K562 (cell line): ENCODE results near the gene RBKS.

ENCODE experiments used
- BHLHE40 ChIP-seq: IDR thresholded peaks from 2 replicates; pipeline ENCODE4 v1.6.1; 2011; ENCODE audit warnings: low read length, improper control_type of control experiment
- CTCF ChIP-seq, 3 experiments: IDR thresholded peaks in 2 of 3; conservative IDR thresholded peaks in 1 of 3; 2 replicates each; pipeline ENCODE4 v1.5.1; 2011 to 2012; ENCODE audit warnings: low read length in 3 of 3, mild to moderate bottlenecking in 3 of 3, control low read depth in 2 of 3, improper control_type of control experiment in 1 of 3, inconsistent platforms in 1 of 3, low read depth in 1 of 3, mixed read lengths in 1 of 3, moderate library complexity in 1 of 3; ENCODE audit not compliant: insufficient read depth in 2 of 3
- ETS2 ChIP-seq: IDR thresholded peaks from 2 replicates; pipeline ENCODE4 v1.6.1; 2016; ENCODE audit warnings: borderline replicate concordance, missing genetic modification characterization, mild to moderate bottlenecking, moderate library complexity, missing compliant biosample characterization; ENCODE audit not compliant: poor library complexity, severe bottlenecking
- FOXJ3 ChIP-seq: sonication (generic); formaldehyde crosslinking; IDR thresholded peaks from 2 replicates; pipeline ENCODE4 v1.4.0; 2020; ENCODE audit warnings: mild to moderate bottlenecking, missing genetic modification reagents
- HDAC2 ChIP-seq: fragments of 450-650 bp; IDR thresholded peaks from 2 replicates; pipeline ENCODE4 v1.6.1; 2016; ENCODE audit warnings: mild to moderate bottlenecking
- SAFB ChIP-seq: fragments of 200-400 bp; formaldehyde crosslinking; IDR thresholded peaks from 2 replicates; pipeline ENCODE4 v1.6.1; 2017; ENCODE audit warnings: low read depth, low read length, borderline replicate concordance
- SIRT6 ChIP-seq: IDR thresholded peaks from one replicate; pipeline ENCODE4 v1.6.1; 2012; ENCODE audit warnings: low read depth, mild to moderate bottlenecking, control low read depth, inconsistent platforms, low read length, moderate library complexity
- UBTF ChIP-seq, 2 experiments: IDR thresholded peaks; 2 replicates each; pipeline ENCODE4 v1.6.1; 2012; ENCODE audit warnings: improper control_type of control experiment in 2 of 2, low read depth in 2 of 2, low read length in 2 of 2, borderline replicate concordance in 1 of 2
- VEZF1 ChIP-seq: fragments of 200-800 bp; sonication (Bioruptor generic); IDR thresholded peaks from 2 replicates; pipeline ENCODE4 v1.6.1; 2017; ENCODE audit warnings: missing genetic modification characterization, missing compliant biosample characterization
- ZHX1 ChIP-seq: fragments of 150-350 bp; conservative IDR thresholded peaks from 2 replicates; pipeline ENCODE4 v1.6.1; 2014; ENCODE audit warnings: low read length

GRCh38 chr2:27795093-27795834, 94.9 kb downstream of the RBKS start:
- no peak for TF ChIP-seq FOXJ3 (CRISPR knock-in tag)
- no peak for TF ChIP-seq HDAC2
- TF ChIP-seq CTCF (IDR thresholded peaks at IDR 0.05 in 2 of 3, conservative IDR thresholded peaks at IDR 0.05 in 1 of 3; ENCODE audit: insufficient read depth in 2 of 3, low read depth in 1 of 3, low read length in 3 of 3): no peak
- no peak for TF ChIP-seq UBTF (IDR thresholded peaks at IDR 0.05; ENCODE audit: borderline replicate concordance in 1 of 2, low read depth in 2 of 2, low read length in 2 of 2)
- TF ChIP-seq SAFB: no peak
- no peak for TF ChIP-seq ETS2 (tag)
- TF ChIP-seq BHLHE40: no peak
- no peak for TF ChIP-seq SIRT6
- no peak for TF ChIP-seq VEZF1 (CRISPR knock-in tag)
- TF ChIP-seq ZHX1: no peak
